ENCODE measurements around the gene ALDH1L1.

DNA sequence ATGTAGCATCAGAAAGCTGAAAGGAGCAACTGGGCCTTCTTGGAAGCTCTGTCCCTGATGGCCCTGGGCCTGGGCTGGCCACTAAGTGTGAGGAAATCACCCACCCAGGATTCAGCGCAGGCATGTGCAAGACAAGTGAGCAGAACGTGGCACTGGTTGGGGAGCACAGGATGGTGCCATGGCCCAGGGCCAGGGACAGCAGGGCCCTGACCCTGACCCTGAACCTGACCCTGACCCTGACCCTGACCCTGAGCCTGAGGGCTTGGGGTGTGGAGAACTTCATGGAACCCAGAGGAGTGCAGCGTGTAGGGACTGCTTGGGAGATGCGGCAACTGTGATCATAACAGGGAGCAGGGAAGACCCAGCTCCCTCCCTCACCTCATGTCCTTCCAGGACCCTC lies 5.9 kb upstream of the ALDH1L1 start:
- TF ChIP-seq, protein P1, sequence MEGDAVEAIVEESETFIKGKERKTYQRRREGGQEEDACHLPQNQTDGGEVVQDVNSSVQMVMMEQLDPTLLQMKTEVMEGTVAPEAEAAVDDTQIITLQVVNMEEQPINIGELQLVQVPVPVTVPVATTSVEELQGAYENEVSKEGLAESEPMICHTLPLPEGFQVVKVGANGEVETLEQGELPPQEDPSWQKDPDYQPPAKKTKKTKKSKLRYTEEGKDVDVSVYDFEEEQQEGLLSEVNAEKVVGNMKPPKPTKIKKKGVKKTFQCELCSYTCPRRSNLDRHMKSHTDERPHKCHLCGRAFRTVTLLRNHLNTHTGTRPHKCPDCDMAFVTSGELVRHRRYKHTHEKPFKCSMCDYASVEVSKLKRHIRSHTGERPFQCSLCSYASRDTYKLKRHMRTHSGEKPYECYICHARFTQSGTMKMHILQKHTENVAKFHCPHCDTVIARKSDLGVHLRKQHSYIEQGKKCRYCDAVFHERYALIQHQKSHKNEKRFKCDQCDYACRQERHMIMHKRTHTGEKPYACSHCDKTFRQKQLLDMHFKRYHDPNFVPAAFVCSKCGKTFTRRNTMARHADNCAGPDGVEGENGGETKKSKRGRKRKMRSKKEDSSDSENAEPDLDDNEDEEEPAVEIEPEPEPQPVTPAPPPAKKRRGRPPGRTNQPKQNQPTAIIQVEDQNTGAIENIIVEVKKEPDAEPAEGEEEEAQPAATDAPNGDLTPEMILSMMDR (IDR thresholded peaks at IDR 0.05; ENCODE audit: insufficient read depth, low read length, poor library complexity, severe bottlenecking) = no peak
- TF ChIP-seq EZH2phosphoT487 (conservative IDR thresholded peaks at IDR 0.05; ENCODE audit: low read length) = no peak

All from SU-DHL-6 (cell line).